Common myeloid progenitor, CD34-positive (primary cell): ENCODE measurements around the gene PITPNC1.

Source experiments
- CTCF ChIA-PET: fragments of 350-600 bp; sonication (Branson Sonifier 250); formaldehyde crosslinking; loops from one replicate; lab custom pipeline; 2021; ENCODE audit warnings: antibody characterized with exemption; lab: Charles Lee
- POLR2A ChIA-PET: fragments of 350-600 bp; sonication (Branson Sonifier 250); formaldehyde crosslinking; loops from one replicate; lab custom pipeline; 2021; ENCODE audit warnings: antibody characterized with exemption; lab: Charles Lee
- DNase-seq, 3 donors: peaks; one replicate each; pipeline versions ENCODE4 v3.0.0 to v3.0.0-alpha.2; 2013
- H3K27ac ChIP-seq, 2 experiments: 1 replicate in 1 of 2; 2 replicates in 1 of 2; pipeline ENCODE4 v1.7.0; 2013; ENCODE audit warnings: inconsistent platforms in 2 of 2, low read length in 2 of 2, mild to moderate bottlenecking in 2 of 2, low read depth in 1 of 2, moderate library complexity in 1 of 2; ENCODE audit not compliant: severe bottlenecking in 2 of 2, insufficient read depth in 1 of 2, poor library complexity in 1 of 2
- H3K27me3 ChIP-seq, 5 experiments: replicated peaks in 2 of 5; 1 replicate in 3 of 5; 2 replicates in 2 of 5; pipeline versions ENCODE4 v1.6.1 to v1.7.0; 2013; ENCODE audit warnings: low read length in 4 of 5, mild to moderate bottlenecking in 2 of 5, moderate library complexity in 2 of 5, inconsistent platforms in 1 of 5; ENCODE audit not compliant: insufficient read depth in 5 of 5, control insufficient read depth in 4 of 5
- H3K36me3 ChIP-seq, 4 experiments: 1 replicate in 2 of 4; 2 replicates in 2 of 4; pipeline versions ENCODE4 v1.6.1 to v1.7.0; 2013; ENCODE audit warnings: low read length in 3 of 4, control low read depth in 1 of 4, mild to moderate bottlenecking in 1 of 4; ENCODE audit not compliant: control insufficient read depth in 4 of 4, insufficient read depth in 4 of 4
- H3K4me1 ChIP-seq, 4 experiments: 1 replicate in 3 of 4; 2 replicates in 1 of 4; pipeline versions ENCODE4 v1.6.1 to v1.7.1; 2013; ENCODE audit warnings: low read length in 3 of 4, mild to moderate bottlenecking in 3 of 4, control low read depth in 1 of 4, inconsistent platforms in 1 of 4, moderate library complexity in 1 of 4; ENCODE audit not compliant: control insufficient read depth in 4 of 4, insufficient read depth in 4 of 4; ENCODE audit errors: control extremely low read depth in 1 of 4
- H3K4me3 ChIP-seq, 7 experiments: 1 replicate in 4 of 7; 2 replicates in 3 of 7; pipeline versions ENCODE4 v1.5.1 to v1.7.0; 2013; ENCODE audit warnings: mild to moderate bottlenecking in 7 of 7, low read length in 6 of 7, moderate library complexity in 6 of 7, inconsistent platforms in 2 of 7, low read depth in 2 of 7, control low read depth in 1 of 7; ENCODE audit not compliant: insufficient read depth in 4 of 7, control insufficient read depth in 1 of 7; ENCODE audit errors: extremely low read depth in 1 of 7
- H3K9me3 ChIP-seq, 5 experiments: 1 replicate in 4 of 5; 2 replicates in 1 of 5; pipeline versions ENCODE4 v1.6.1 to v1.7.1; 2013; ENCODE audit warnings: low read length in 4 of 5, mild to moderate bottlenecking in 2 of 5, inconsistent platforms in 1 of 5, low read depth in 1 of 5, moderate library complexity in 1 of 5; ENCODE audit not compliant: control insufficient read depth in 4 of 5, insufficient read depth in 2 of 5; ENCODE audit errors: control extremely low read depth in 1 of 5
- WGBS: methylation state at CpG from one replicate; pipeline ENCODE4 v1.1.5; 2013; ENCODE audit not compliant: insufficient coverage; 5-methylcytosine and 5-hydroxymethylcytosine counted together

The PITPNC1 gene

DNA sequence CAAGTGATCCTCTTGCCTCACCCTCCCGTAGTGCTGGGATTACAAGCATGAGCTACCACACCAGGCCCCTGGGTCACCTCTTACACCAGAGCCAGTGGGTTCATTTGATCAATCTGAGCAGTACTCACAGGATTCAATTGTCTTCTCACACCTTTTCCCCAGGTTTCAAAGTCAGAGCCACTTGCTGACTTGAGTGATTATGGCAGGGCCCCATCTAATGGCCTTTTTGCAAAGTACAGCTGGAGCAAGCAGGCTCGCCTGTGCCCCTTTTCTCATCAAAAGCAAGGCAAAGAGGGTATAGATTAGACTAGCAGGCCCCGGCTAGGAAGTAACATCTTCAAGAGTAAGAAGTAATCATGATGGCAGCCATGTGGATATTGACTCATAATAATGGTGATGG, 225.9 kb downstream of the PITPNC1 start:
- ChIA-PET POLR2A (no interaction called here), CTCF (interaction anchor here (0.6 to 1.2 kb wide), 2 partner anchors 32 to 221 kb away, joined by 3 read pairs; no protein-coding TSS in a partner anchor)
- peak; percentile 29 to 57 (median 55) for DNase-seq
- no peaks in the 10 kb centered on the region for H3K27me3 ChIP-seq
- no peak overlapping the region for H3K27ac ChIP-seq
- H3K4me3 ChIP-seq: no peak overlapping the region
- peaks cover 0 to 8% (median 0%) of the 10 kb centered on the region in 4 experiments for H3K4me1 ChIP-seq
- H3K9me3 ChIP-seq: peaks cover 0 to 9% (median 3%) of the 10 kb centered on the region in 5 experiments
- H3K36me3 ChIP-seq: peaks cover 0 to 4% (median 0%) of the 10 kb centered on the region in 4 experiments
- 100% methylated on average over 3 of the region's 3 CpGs for WGBS

DNA sequence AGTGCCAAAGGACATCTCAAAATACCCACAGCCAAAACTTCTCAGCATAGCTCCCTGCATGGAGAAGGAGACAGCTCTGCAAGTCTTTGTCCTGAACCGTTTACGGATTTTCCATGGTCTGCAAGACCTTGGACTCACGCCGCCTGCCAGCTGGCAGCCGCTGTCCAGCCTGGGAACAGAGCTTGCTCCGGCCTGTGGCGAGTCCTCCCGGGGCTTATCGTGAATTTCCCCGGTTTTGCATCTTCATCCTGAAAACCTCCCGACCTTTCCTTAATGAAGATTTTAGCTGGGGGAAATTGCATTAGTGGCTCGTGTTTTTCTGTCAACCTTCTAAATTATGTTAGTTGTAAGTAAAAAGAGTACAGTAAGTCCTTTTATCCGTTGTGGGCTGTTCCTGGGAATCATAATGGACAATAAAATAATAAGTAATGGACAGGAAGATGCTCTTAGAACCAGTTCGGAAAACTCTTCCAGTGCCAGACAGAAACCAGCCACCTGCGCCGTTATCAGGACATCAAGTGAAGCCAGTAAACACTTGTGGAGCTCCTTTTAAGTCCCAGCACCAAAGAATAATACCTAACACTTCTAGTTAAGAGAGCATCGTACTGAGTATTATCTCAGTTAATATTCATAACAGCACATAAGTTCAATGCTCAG, 228.3 kb downstream of the PITPNC1 start:
- Histone ChIP-seq H3K27me3 (no peaks in the 10 kb centered on the region), H3K4me3 (no peak overlapping the region), H3K36me3 (no peaks in the 10 kb centered on the region), H3K9me3 (no peaks in the 10 kb centered on the region), H3K27ac (no peak overlapping the region), H3K4me1 (peaks cover 0 to 8% (median 0%) of the 10 kb centered on the region in 4 experiments)
- DNase-seq: no peak
- WGBS: 97% methylated on average over 16 of the region's 17 CpGs
- ChIA-PET CTCF (interaction anchor here (2.0 to 2.3 kb wide), 2 partner anchors 10 to 230 kb away, joined by 5 to 6 read pairs; no protein-coding TSS in a partner anchor), POLR2A (no interaction called here)

DNA sequence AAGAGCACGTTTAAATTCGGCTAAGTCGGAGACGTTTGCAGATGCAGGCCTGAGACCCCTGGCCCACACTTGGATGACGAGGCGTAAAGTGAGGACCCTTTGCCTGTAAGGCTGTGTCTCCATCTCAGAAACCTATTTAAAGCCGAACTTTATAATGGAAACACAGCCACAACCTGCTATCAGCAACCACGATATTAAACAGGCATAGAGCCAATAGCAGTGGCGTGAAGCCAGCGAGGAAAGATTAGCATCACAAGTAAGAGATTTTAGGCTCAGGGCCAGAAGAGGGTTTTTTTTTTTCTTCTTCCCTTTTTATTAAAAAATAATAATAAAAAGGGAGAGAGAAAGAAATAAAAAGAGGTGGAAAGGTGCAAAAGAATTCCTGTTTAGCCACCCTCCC, 229.4 kb downstream of the PITPNC1 start:
- Histone ChIP-seq H3K27me3 (no peaks in the 10 kb centered on the region), H3K4me1 (peaks cover 0 to 8% (median 0%) of the 10 kb centered on the region in 4 experiments), H3K27ac (no peak overlapping the region), H3K4me3 (no peak overlapping the region), H3K36me3 (no peaks in the 10 kb centered on the region), H3K9me3 (no peaks in the 10 kb centered on the region)
- CTCF ChIA-PET: interaction anchor here (2.0 to 2.3 kb wide), 2 partner anchors 11 to 231 kb away, joined by 5 to 6 read pairs; no protein-coding TSS in a partner anchor
- peak; percentile 36 to 69 (median 68) for DNase-seq
- POLR2A ChIA-PET: no interaction called here
- WGBS: 34% methylated on average over 6 of the region's 10 CpGs

DNA sequence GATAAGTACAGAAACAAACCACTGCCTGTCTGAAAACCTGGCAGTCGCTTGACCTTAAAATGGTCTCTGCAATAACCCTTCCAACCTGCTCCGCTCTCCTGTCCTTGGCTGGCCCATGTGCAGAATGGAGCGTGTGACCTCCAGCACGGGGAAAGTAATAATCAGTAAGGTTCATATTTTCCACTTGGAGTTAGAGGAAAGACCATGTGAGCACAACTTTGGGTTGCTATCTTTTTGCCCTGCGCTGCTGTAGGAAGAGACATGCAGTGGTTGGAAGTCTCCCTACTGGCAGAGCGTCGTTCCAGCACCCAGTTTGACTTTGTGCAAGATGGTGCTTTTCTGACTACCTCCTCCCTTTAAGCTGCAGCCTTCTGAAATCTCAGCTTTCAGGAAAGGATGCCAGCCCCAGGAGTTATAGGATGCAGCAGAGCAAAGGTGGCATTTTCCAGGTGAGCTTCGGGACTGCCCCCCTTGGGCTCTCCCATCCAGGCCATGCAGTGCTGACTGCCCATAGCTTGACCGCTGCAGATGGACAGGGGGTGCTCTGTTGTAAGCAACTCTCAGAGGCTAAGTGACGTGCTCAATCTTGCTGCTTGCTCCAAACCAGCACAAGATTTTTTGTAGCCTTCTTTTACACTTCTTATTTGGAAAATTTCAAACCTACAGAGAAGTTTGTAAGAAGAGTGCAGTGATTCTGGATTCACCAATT, 230.0 kb downstream of the PITPNC1 start:
- Histone ChIP-seq H3K4me3 (no peak overlapping the region), H3K27me3 (no peaks in the 10 kb centered on the region), H3K27ac (no peak overlapping the region), H3K4me1 (peaks cover 0 to 8% (median 0%) of the 10 kb centered on the region in 4 experiments), H3K9me3 (no peaks in the 10 kb centered on the region), H3K36me3 (no peaks in the 10 kb centered on the region)
- WGBS: 82% methylated on average over 8 of the region's 10 CpGs
- ChIA-PET POLR2A (no interaction called here), CTCF (interaction anchor here (2.0 kb wide), 1 partner anchor 231 kb away, joined by 5 read pairs; no protein-coding TSS in a partner anchor)
- DNase-seq: peak in 2 of 3 donors; percentile 3 to 5

- POLR2A ChIA-PET: no interaction called here
- no peaks in the 10 kb centered on the region for H3K36me3 ChIP-seq
- DNase-seq: no peak
- no peak overlapping the region for H3K4me3 ChIP-seq
- H3K9me3 ChIP-seq: no peaks in the 10 kb centered on the region
- no peaks in the 10 kb centered on the region for H3K27me3 ChIP-seq
- CTCF ChIA-PET: no interaction called here
- peaks cover 0 to 8% (median 0%) of the 10 kb centered on the region in 4 experiments for H3K4me1 ChIP-seq
- H3K27ac ChIP-seq: no peak overlapping the region
- WGBS: 98% methylated on average over 5 of the region's 8 CpGs
Measured at GRCh38 chr17:67610061-67610460, 233.0 kb downstream of the PITPNC1 start.

GRCh38 chr17:67613961-67614360, 236.9 kb downstream of the PITPNC1 start:
- ChIA-PET POLR2A (no interaction called here), CTCF (no interaction called here)

More at GRCh38 chr17:67613961-67614360, 236.9 kb downstream of the PITPNC1 start:
- no peaks in the 10 kb centered on the region for H3K36me3 ChIP-seq
- H3K4me3 ChIP-seq: no peak overlapping the region
- 100% methylated on average over 2 of the region's 7 CpGs for whole genome bisulfite sequencing
- no peak overlapping the region for H3K27ac ChIP-seq
- no peaks in the 10 kb centered on the region for H3K27me3 ChIP-seq
- H3K4me1 ChIP-seq: no peaks in the 10 kb centered on the region
- no peak for DNase-seq
- no peaks in the 10 kb centered on the region for H3K9me3 ChIP-seq
